Measurements from ENCODE around the gene FAM171A1. TPM values are rescaled to one million over a fixed set of nuclear protein-coding genes. Genes with fewer than 3 reads are reported as not detected.

The FAM171A1 gene
- total RNA-seq, 1 experiment from 2014 or later = 10.2 TPM

DNA sequence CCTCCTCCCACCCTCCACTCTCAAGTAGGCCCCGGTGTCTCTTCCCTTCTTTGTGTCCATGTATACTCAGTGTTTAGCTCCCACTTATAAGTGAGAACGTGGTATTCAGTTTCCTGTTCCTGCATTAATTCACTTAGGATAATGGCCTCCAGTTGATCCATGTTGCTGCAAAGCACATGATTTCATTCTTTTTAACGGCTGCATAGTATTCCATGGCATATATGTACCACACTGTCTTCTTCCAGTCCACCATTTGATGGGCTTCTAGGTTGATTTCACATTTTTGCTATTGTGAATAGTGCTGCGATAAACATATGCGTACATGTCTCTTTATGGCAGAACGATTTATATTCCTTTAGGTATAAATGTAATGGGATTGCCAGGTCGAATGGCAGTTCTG is 51.0 kb downstream of the FAM171A1 start:
- DNase-seq (ENCODE audit: low read depth) = no peak

DNA sequence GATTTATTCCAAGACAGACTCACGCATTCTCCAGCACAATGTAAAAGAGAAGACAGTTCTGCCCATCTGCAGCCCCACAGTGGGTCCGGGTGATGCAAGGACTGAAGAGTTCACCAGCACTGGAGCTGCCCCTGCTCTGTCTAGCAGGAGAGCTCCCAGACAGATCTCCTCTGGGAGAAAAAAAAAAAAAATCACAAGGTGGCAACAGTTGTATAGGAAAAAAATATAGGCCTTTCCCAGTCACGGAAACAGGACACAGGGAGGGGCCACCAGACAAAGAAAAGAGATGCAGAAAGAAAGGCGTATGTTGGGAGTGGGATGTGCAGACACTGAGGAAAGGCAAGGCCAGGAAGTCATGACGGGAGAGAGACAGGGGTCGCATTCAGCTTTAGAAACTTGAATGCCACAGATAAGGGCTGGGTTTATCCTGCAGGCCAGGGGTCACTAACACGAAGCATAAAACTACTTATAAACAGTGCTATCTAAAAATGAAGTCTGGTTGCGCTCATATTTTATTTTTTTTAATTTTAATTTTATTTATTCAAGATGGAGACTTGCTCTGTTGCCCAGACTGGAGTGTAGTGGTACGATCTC is 54.1 kb downstream of the FAM171A1 start:
- no peak for DNase-seq (ENCODE audit: low read depth)

DNA sequence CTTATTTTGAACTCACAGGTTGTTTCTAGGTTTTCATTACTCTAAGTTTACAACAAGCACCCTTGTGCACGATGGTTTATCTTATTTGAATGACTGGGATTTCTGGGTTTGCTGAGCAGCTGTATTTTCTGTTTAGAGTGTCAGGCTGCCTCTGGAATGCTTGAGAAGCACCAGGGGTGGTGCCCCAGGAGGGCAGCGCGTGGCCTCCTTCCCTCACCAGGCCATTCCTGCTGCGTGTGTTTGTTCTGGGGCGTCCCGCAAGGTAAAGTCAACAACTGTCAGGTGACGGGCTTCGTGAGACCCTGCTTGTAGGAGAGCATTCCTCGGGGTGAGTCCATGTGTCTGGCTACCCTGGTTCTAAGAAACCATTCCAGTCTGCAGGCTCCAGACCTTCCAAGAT is 54.9 kb downstream of the FAM171A1 start:
- no peak for DNase-seq (ENCODE audit: low read depth)

DNA sequence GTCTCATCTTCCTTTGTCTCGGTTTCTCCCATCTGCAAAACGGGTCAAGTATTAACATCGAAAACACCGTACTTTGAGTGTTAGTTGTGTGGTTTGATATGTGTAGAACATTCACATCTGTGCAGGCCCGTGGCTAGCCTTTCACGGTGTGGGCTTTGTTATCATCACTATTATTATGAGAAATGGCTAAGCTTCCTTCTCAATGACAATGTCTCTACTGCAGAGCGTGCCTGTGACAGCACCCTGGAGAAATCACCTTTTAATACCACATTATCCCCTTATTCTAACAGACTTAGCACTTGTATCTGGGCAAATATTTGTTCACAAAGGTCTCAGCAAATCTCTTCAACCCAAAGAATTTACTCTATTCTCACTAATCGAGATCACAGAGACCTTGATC is 55.8 kb downstream of the FAM171A1 start:
- no peak for DNase-seq (ENCODE audit: low read depth)

DNA sequence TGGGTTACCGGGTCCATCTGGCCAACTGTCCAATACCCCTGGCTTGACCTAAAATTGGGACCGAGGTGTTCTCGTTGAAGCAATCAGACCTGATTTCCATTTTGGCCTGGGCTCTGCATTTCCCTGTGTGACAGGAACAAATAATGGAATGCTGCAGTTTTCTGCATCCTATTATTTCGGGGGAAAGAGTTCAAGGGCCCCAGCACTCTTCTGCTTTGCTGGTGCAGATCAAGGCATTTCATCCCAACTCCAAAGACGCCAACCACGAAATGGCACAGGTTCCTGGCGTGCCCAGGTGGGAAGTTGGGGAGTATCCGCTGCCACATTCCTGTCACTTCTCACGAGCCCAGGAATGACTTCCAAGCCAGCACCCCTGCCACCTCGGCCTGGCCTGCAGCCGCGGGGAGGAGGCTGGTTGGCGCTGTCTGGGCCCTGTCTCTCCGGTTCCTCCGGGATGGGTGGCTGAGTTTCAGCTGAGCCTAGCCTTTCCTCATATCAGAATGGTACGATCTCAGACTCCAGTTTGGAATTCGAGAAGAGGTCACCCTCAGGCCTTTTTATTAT is 56.5 kb downstream of the FAM171A1 start:
- DNase-seq (ENCODE audit: low read depth) = no peak

DNA sequence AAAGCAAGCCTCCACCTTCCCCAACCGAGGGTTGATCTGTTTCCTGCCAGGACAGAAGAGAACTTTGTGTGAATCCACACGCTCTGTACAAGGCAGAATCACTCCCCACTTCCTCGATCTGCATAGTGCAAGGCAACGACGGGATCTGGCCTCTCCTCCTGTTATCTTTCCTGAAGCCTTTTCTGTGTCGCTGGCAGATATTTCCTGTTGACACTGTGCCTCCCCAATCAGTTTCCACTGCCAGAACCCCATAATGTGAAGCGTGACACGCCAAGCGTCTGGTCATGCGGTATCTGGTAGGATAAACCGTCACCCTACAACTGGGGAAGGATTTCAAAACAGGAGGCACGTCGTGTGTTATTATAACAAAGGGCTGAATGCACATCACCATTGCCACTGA is 57.2 kb downstream of the FAM171A1 start:
- no peak for DNase-seq (ENCODE audit: low read depth)

DNA sequence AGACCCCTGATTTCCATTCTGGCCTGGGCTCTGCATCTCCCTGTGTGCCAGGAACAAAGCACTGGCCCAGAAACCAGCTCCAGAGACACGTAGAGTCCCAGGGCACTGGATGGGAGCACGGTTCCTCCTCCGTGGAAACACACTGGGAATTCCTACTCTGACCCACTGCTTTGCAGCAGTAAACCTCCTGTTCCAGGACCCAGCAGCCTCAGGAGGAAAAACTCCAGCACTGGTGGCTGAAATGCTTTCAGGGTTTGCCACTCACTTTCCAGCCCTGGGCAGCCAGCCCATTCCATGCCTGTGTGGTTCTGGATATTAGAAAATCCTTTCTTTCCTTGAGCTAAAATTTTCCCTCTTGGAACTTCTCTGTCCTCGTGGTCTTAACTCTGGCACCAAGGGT is 58.0 kb downstream of the FAM171A1 start:
- DNase-seq (ENCODE audit: low read depth) = no peak

DNA sequence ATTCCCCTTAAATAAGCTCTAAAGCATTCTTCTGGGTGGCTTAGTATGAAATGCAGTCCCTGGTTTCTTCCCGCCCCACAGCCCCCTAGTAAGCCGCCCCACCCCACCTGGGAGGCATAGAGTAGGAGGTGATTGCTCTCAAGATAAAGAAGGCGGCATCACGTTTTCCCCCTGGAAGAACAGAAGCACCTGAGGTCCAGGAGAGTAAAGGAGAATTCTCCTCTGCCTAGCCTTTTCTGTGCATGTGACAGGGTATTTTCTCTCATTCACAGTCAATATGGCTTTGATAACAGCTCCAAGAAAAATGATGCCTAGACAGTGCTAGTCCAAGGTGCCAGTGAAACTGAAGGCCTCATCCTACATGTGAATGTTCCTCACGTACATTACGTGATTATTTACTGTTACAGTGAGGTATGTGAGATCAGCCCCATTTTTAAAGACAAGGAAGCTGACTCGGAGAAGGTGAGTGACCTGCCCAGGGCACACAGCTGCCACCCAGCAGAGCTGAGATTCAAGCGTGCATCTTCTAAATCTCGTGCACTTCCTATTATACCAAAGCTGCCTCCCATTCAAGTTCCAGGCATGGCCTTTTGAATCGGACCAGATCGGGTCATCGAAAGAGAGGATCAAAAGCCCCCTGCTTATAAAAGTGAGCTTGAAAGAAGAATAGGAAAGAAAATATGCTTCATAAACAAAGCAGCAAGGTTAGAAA is 59.4 kb downstream of the FAM171A1 start:
- no peak for DNase-seq (ENCODE audit: low read depth)

DNA sequence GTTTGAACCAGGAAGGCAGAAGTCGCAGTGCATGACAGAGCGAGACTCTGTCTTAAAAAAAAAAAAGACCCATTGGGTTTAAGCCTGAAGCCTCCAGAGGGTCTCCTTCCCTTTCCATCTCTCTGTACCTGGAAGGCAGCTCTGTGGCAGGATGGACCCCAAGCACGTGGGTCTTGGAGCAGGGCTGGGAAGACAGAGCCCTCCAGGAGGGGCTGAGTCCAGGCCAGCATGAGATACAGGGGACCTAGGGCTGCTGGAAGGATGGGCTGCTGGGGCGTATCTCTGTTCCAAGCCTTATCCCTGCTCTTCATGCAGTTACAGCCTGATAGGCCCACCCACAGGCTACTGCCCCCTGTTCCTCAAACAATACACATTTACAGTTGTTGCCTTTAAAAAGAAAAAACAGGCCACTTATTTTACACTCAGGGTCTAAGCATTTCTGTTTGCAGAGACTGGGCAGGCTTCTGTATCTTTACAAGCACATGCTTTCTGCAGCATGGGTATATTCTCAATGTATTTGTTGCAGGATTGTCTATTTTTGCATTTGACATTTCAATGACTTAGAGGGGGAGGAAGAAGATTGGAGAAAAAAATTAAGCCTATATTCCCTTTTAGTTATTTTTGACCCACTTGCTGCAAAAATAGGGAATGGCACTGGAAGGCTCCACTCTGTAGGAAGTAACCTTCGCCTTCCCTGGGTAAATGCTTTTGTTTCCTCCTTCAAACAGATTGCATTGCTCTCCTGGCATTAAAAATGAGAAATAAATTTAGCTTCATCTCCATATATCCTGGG is 60.1 kb downstream of the FAM171A1 start:
- DNase-seq (ENCODE audit: low read depth) = no peak

DNA sequence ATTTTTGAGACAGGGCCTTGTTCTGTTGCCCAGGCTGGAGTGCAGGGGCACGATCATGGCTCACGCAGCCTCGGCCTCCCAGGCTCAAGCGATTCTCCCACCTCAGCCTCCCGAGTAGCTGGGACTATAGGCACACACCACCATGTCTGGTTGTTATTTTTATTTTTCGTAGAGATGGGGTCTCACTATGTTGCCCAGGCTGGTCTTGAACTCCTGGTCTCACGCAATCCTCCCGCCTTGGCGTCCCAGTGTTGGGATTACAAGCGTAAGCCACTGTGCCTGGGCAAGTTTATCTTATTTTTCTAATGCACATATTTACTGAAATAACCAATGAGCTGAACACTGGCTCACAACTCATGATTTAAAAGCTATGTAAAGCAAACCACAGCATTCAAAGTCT is 61.9 kb downstream of the FAM171A1 start:
- DNase-seq (ENCODE audit: low read depth) = no peak

DNA sequence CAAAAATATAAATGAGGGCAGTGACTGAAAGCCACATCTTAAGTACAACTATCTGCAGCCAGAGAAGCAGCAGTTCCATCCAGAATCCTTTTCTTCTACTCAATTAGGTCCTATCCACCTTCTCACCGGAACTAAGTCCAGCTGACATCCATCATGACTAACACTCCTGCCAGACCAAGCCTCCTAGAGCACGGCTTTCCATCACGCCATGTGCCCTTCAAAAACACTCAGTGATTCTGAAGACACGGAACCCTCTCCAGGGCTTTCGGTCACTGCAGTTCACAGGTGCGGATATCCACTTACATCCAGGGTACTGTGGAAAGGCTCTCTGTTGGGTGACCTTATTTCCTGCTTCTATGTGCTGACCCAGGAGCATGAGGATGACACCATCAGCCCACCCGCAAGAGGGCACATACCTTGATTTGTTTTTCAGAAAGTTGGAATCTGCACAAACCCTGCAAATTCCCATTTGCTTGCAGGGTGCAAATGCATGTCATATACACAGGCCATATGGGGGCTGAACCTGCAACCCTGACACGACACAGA is 64.3 kb downstream of the FAM171A1 start:
- DNase-seq (ENCODE audit: low read depth) = no peak

DNA sequence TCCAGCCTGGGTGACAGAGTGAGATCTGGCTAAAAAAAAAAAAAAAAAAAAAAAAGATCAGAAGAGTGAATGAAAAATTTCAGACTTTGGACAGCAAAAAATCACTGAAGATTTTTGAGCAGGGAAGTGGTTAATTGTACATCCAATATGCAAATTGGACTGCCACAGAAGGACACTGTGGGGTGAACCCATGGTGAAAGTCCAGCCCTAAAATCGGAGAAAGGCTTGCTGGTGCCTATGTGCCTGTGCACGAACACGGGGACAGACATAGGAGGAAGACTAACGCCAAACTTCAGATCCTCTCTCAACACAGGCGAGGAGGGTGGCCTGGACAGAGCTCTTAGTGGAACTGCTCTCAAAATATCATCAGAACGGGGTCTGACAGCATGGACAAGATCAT is 65.5 kb downstream of the FAM171A1 start:
- no peak for DNase-seq (ENCODE audit: low read depth)

DNA sequence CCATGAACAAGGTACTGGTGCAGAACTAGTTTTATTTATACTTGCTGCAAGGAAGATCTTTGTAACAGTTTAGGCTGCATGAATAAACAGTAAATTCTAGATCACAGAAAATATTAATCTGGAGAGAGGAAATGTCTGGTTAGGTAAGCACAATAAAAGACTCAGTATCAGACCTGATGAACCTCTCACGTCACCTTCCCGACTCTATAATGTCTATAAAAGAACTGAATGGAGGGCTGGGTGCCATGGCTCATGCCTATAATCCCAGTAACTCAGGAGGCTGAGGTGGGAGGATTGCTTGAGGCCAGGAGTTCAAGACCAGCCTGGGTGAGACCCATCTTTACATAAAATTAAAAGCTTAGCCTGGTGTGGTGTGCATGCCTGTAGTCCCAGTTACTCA is 65.9 kb downstream of the FAM171A1 start:
- no peak for DNase-seq (ENCODE audit: low read depth)

DNA sequence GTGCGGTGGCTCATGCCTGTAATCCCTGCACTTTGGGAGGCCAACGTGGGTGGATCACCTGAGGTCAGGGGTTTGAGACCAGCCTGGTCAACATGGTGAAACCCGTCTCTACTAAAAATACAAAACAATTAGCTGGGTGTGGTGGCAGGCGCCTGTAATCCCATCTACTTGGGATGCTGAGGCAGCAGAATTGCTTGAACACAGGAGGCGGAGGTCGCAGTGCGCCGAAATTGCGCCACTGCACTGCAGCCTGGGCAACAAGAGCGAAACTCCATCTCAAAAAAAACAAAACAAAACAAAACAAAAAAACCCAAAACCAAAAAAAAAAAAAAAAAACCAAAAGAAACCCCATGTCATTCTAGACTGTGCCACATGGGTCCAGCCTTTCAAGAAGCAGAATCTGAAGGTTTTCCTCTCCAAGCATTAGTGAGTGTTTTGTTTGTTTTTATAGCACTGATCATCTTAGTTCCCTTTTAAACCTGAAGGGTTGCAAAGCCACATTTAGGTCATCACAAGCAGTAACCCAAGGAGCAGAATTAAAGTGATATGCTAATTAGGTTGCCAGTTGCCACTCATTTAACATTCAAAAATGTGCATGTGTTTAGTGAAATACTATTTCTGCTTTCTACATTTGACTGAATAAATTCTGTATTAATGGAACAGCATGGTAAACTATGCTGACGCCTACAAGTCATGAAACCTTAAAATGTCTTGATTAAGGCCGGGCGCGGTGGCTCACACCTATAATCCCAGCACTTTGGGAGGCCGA is 68.7 kb downstream of the FAM171A1 start:
- DNase-seq (ENCODE audit: low read depth) = peak; percentile 11

DNA sequence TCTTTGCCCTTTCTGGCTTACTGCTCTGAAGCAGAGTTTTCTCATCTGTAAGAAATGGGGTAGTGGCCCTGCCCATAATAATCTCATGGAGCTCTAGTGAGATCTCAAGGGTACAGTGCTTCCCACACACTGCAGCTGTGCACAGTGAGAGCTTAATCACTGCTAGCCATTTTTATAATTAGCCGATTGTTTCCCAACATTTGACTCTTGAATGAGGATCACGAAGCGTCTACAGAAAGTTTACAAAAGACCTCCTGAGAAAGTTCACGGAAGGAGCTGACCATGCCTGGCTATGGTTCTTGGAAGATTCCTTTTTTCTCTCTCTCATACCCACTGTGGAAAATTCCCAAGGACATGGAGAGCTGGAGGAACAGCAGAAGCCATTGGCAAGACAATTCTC is 70.4 kb downstream of the FAM171A1 start:
- no peak for DNase-seq (ENCODE audit: low read depth)

DNA sequence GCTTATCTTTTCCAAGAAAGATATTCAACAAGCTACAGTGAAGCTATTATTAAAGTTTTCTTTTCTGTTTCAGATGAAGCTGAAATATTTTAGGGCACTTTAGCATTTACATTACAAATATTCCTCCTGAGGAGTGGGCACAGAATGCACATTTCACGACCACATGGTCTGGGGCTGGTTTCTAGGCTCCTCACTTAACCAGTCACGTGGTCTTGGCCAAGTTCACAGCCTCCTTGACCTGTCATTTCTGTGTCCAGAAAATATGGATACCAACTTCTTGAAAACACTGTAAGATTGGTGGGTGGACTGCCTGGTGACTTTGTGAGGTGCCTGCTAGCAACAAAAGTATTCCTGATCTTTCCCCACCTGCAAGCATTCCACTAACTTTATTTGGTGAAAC is 70.9 kb downstream of the FAM171A1 start:
- no peak for DNase-seq (ENCODE audit: low read depth)

DNA sequence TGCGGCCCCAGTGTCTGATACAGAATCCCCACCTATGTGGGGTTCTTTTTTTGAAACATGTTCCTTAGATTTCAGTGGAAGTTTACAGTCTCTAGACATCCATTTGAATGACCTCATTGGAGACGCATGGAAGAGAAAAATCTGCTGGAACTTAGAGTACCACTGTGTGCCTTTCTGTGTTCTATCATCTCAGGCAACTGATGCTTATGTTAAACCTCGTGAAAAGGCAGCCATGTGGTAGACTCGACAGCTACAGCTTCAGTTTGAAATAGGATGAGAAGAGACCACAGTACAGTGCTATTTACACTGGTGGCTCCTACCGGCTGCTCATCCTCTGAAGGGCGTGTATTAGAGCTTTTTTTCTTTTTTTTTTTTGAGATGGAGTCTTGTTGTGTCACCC is 74.4 kb downstream of the FAM171A1 start:
- DNase-seq (ENCODE audit: low read depth) = no peak

DNA sequence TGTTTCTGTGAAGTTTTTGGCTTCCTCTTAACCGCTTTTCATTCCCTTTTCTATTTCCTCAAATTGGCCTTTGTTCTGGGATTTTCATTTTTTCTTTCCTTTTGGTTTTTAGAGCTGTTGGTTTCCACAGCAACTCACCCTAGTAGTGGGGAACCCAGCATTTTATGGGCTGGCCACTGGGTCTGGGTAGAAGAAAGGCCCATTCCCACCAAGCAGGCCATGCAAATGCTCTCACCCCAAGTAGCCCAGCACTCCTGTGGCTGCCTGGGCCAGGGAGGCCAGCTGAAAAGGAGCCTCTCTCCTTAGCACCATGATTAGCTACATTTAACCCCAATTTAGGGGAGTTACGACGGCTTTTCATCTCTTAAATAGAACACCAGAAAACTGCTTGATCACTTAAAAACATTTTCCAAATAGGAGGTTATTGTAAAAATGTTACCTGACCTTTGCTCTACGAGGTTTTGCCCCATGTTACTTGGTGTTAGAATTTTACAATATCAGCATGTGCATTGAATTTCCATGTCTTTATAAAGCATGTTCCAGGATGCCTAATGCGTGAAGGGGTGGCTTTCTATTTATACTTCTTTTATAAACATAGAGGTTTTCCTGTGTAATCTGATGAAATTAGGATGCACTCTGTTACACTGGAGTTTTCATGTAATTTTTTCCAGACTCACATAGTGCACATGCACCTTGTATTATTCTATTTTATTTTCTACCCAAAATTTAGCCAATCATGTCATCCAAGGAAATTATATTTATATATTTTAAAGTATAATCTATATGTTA is 75.4 kb downstream of the FAM171A1 start:
- DNase-seq (ENCODE audit: low read depth) = no peak

DNA sequence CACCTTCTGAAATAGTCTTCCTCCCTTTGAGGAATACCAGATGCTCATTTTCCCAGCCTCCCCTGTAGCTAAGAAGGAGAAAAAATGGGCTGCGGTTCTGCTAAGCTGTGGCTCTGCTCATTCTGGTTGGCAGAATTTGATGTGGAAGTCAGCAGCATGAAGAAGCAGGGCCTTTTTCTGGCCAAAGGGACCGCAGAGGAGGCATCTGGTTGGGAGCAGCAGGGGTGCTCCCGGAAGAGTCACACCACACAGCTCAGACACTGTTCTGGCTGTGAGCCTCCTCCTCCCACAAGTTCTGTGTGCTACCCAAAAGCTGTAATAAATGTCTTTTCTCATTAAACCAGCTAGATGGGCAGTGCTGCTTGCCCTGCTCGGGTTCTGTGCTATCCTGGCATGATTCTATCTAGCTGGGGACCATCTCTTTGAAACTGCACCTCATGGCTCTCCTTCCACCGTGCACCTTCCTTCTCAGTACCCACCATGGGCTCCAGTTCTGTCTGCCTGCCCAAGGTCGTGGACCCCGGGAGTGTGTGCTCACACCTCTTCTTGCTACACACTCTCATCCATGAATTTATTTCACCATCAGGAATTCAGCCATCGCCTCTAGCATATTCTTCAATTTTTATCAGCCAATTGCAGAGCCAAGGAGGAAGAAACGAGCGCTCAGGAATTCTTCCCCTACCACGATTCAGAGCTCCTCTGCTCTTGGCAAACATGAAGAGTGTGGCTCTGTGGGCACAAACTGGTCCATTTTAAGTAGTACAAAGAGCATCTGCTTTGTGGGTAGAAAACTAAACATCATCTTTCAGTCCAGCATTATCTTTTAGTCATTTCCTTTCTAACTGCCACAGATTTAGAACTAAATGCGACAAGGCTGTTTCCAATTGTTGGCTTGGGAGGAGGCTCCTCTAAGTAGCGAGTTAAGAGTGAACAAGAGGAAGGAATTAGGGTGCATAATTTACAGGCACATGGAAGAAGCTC is 76.9 kb downstream of the FAM171A1 start:
- DNase-seq (ENCODE audit: low read depth) = peak; percentile 9

DNA sequence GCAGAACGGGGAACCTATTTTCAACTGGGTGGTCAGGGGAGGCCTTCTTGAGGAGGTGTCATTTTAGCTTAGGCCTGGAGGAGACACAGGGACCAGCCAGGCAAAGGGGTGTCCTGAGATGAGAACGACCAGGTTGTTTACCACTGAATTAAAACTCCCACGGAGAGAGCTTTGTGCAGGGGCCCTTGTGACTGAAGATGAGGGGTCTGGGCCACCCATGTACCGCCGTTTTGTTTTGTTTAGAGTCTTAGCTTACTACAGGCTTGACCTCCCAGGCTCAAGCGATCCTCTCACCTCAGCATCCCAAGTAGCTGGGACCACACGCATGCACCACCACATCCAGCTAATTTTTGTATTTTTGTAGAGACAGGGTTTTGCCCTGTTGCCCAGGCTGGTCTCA is 80.4 kb downstream of the FAM171A1 start:
- no peak for DNase-seq (ENCODE audit: low read depth)

Data from M059J (cell line).